IMR-90 (cell line): ENCODE results near the gene PTGDR.

ENCODE experiments used
- BHLHE40 ChIP-seq: fragments of 150-350 bp; IDR thresholded peaks from 2 replicates; pipeline ENCODE4 v1.6.1; 2016; ENCODE audit warnings: mild to moderate bottlenecking, low read depth, low read length
- CEBPB ChIP-seq: IDR thresholded peaks from 2 replicates; pipeline ENCODE4 v1.6.1; 2012; ENCODE audit warnings: low read depth, low read length, improper control_type of control experiment
- MAZ ChIP-seq: IDR thresholded peaks from 2 replicates; pipeline ENCODE4 v1.6.1; 2012; ENCODE audit warnings: low read depth, mild to moderate bottlenecking, low read length, improper control_type of control experiment, moderate library complexity, borderline replicate concordance
- MXI1 ChIP-seq: IDR thresholded peaks from 2 replicates; pipeline ENCODE4 v1.6.1; 2012; ENCODE audit warnings: low read depth, mild to moderate bottlenecking, low read length, moderate library complexity, borderline replicate concordance
- NFE2L2 ChIP-seq: fragments of 150-350 bp; IDR thresholded peaks from 2 replicates; pipeline ENCODE4 v1.6.1; 2016; ENCODE audit warnings: low read depth, mild to moderate bottlenecking, low read length
- POLR2A ChIP-seq: IDR thresholded peaks from 2 replicates; pipeline ENCODE4 v1.6.1; 2012; ENCODE audit warnings: mild to moderate bottlenecking, low read depth, low read length
- RAD21 ChIP-seq: IDR thresholded peaks from 2 replicates; pipeline ENCODE4 v1.6.1; 2012; ENCODE audit warnings: low read length, improper control_type of control experiment
- RCOR1 ChIP-seq: IDR thresholded peaks from 2 replicates; pipeline ENCODE4 v1.6.1; 2012; ENCODE audit warnings: mild to moderate bottlenecking, low read length, improper control_type of control experiment; ENCODE audit not compliant: insufficient replicate concordance
- RFX5 ChIP-seq: IDR thresholded peaks from 2 replicates; pipeline ENCODE4 v1.8.0; 2012; ENCODE audit warnings: low read depth, mild to moderate bottlenecking, low read length, moderate library complexity
- SMC3 ChIP-seq: fragments of 150-350 bp; IDR thresholded peaks from 2 replicates; pipeline ENCODE4 v1.6.1; 2016; ENCODE audit warnings: low read depth, mild to moderate bottlenecking, antibody characterized with exemption, low read length, moderate library complexity
- USF2 ChIP-seq: fragments of 150-350 bp; IDR thresholded peaks from 2 replicates; pipeline ENCODE4 v1.6.1; 2017; ENCODE audit warnings: mild to moderate bottlenecking, antibody characterized with exemption, low read length, low read depth
- TF ChIP-seq, protein P1 (sequence below): conservative IDR thresholded peaks from 2 replicates; pipeline ENCODE4 v1.5.1; 2012; ENCODE audit warnings: mild to moderate bottlenecking, low read depth, low read length, improper control_type of control experiment
- TF ChIP-seq, protein P2 (sequence below): fragments of 150-350 bp; IDR thresholded peaks from 2 replicates; pipeline ENCODE4 v1.6.1; 2016; ENCODE audit warnings: low read depth, mild to moderate bottlenecking, low read length, moderate library complexity, borderline replicate concordance

DNA sequence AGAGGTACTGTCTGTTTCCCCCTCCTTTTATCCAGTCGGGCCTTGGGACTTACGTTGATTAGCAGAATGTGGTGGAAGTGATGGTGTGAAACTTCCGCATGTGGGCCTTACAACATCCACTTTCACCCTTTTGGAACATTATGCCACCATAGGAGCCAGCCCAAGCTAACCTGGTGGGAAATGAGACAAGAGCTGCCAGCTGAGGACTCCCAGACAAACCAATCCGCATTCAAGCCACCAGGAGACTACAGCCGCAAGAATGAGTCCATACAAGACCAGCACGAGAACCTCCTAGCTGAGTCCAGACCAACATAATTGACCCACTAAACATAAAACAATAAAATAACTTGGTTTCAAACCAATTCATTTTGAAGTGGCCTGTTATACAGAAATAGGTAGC, 37.5 kb downstream of the PTGDR start:
- TF ChIP-seq, protein P1, sequence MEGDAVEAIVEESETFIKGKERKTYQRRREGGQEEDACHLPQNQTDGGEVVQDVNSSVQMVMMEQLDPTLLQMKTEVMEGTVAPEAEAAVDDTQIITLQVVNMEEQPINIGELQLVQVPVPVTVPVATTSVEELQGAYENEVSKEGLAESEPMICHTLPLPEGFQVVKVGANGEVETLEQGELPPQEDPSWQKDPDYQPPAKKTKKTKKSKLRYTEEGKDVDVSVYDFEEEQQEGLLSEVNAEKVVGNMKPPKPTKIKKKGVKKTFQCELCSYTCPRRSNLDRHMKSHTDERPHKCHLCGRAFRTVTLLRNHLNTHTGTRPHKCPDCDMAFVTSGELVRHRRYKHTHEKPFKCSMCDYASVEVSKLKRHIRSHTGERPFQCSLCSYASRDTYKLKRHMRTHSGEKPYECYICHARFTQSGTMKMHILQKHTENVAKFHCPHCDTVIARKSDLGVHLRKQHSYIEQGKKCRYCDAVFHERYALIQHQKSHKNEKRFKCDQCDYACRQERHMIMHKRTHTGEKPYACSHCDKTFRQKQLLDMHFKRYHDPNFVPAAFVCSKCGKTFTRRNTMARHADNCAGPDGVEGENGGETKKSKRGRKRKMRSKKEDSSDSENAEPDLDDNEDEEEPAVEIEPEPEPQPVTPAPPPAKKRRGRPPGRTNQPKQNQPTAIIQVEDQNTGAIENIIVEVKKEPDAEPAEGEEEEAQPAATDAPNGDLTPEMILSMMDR: no peak
- TF ChIP-seq BHLHE40 (no peak), MXI1 (no peak), RAD21 (no peak), POLR2A (no peak), RCOR1 (no peak), SMC3 (no peak), CEBPB (no peak), USF2 (no peak), MAZ (no peak), NFE2L2 (no peak), RFX5 (no peak)
- TF ChIP-seq, protein P2, sequence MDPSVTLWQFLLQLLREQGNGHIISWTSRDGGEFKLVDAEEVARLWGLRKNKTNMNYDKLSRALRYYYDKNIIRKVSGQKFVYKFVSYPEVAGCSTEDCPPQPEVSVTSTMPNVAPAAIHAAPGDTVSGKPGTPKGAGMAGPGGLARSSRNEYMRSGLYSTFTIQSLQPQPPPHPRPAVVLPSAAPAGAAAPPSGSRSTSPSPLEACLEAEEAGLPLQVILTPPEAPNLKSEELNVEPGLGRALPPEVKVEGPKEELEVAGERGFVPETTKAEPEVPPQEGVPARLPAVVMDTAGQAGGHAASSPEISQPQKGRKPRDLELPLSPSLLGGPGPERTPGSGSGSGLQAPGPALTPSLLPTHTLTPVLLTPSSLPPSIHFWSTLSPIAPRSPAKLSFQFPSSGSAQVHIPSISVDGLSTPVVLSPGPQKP: no peak
